ENCODE data around the gene CRAMP1. TPM values are rescaled to one million over a fixed set of nuclear protein-coding genes. Genes with fewer than 3 reads are reported as not detected.

CRAMP1 gene
- total and polyA plus RNA-seq, 2 of the 8 experiments (the other 6 are each of a cell fraction or from before 2014, with no cell fraction given) = 19.2 to 23.2 TPM

- H3K79me2 ChIP-seq (ENCODE audit: control insufficient read depth in 1 of 2, insufficient read depth in 2 of 2, low read length in 2 of 2) = no peaks in the 10 kb centered on the region
- no peaks in the 10 kb centered on the region; a peak in 1 of 7 replicates for H3K27me3 ChIP-seq (replicated peaks in 1 of 4; ENCODE audit: control insufficient read depth in 3 of 4, extremely low read depth in 1 of 4, insufficient read depth in 3 of 4, low read length in 3 of 4)
- H3K23me2 ChIP-seq (ENCODE audit: low read depth, low read length) = no peaks in the 10 kb centered on the region
- no peak overlapping the region for H3K4ac ChIP-seq (replicated peaks; ENCODE audit: insufficient read length, low read depth, low read length)
- H4K5ac ChIP-seq (ENCODE audit: insufficient read length, low read depth, low read length) = no peak overlapping the region
- H3K18ac ChIP-seq (ENCODE audit: extremely low read depth, low read length) = no peak overlapping the region
- no peak overlapping the region for H3K56ac ChIP-seq (replicated peaks; ENCODE audit: insufficient read length, low read depth, low read length)
- no peaks in the 10 kb centered on the region for H3K9me3 ChIP-seq (ENCODE audit: insufficient read depth in 2 of 2, low read depth in 1 of 2, low read length in 1 of 2)
- no peak overlapping the region for H2AK5ac ChIP-seq (ENCODE audit: low read depth, low read length)
- no peak overlapping the region for H2BK12ac ChIP-seq (ENCODE audit: low read depth, low read length)
- DNase-seq (ENCODE audit: low read depth in 1 of 2, low spot score in 2 of 2) = no peak
- no peak overlapping the region for H3K14ac ChIP-seq (ENCODE audit: insufficient read length)
- POLR2A ChIA-PET (ENCODE audit: partially characterized antibody) = interaction anchor here (1.4 to 1.6 kb wide), 2 partner anchors 12 kb away, joined by 4 read pairs; no protein-coding TSS in a partner anchor
- H2BK15ac ChIP-seq (ENCODE audit: low read length) = no peak overlapping the region
- H3K36me3 ChIP-seq (ENCODE audit: control insufficient read depth in 2 of 4, insufficient read depth in 4 of 4, low read length in 3 of 4) = peaks cover 24 to 75% (median 63%) of the 10 kb centered on the region in 4 experiments
- no peaks in the 10 kb centered on the region; the same call in 1 of the 2 replicates for H3K79me1 ChIP-seq (ENCODE audit: low read depth, low read length)
- WGBS, 2 experiments (ENCODE audit: extremely low coverage in 1 of 2, insufficient coverage in 1 of 2, insufficient read length in 1 of 2, insufficient replicate concordance in 2 of 2, low coverage in 1 of 2, low lambda C conversion rate in 2 of 2, missing lambda C conversion rate in 1 of 2) = 89% methylated on average over 23 of the region's 23 CpGs; no CpG with 5 or more reads in 1 of the 2 experiments
- H3K4me2 ChIP-seq (ENCODE audit: insufficient read depth in 1 of 2, low read depth in 2 of 2, low read length in 2 of 2) = no peak overlapping the region
- H3K9ac ChIP-seq (replicated peaks in 1 of 4; ENCODE audit: extremely low read depth in 1 of 4, low read depth in 3 of 4, low read length in 3 of 4) = no peak overlapping the region
- no peak overlapping the region for H2AFZ ChIP-seq (ENCODE audit: low read length)
- H2BK120ac ChIP-seq (replicated peaks; ENCODE audit: low read depth, low read length) = no peak overlapping the region
- no peak overlapping the region for H3K23ac ChIP-seq (ENCODE audit: insufficient read length)
- no peak overlapping the region for H3K4me3 ChIP-seq (ENCODE audit: extremely low read depth in 1 of 4, insufficient read depth in 2 of 4, low read depth in 3 of 4, low read length in 4 of 4)
- peaks cover 5 to 6% of the 10 kb centered on the region in 2 experiments for H4K20me1 ChIP-seq (replicated peaks in 1 of 2; ENCODE audit: control insufficient read depth in 1 of 2, insufficient read depth in 2 of 2, low read length in 2 of 2)
- CTCF ChIA-PET (ENCODE audit: partially characterized antibody) = interaction anchor here (1.9 kb wide), 1 partner anchor 55 kb away, joined by 7 read pairs; no protein-coding TSS in a partner anchor
- no peaks in the 10 kb centered on the region for H3K4me1 ChIP-seq (replicated peaks in 1 of 4; ENCODE audit: control insufficient read depth in 3 of 4, insufficient read depth in 4 of 4, low read length in 3 of 4)
- H3K27ac ChIP-seq (ENCODE audit: low read depth, low read length) = no peak overlapping the region
- no peak overlapping the region; the same call in 1 of the 2 replicates for H4K8ac ChIP-seq (ENCODE audit: extremely low read depth, insufficient read depth, low read length)
- FAIRE-seq = no peak
- H4K91ac ChIP-seq (replicated peaks; ENCODE audit: insufficient read length, low read length) = no peak overlapping the region
- H2BK5ac ChIP-seq (ENCODE audit: low read depth, low read length) = no peak overlapping the region
- H2BK20ac ChIP-seq (ENCODE audit: low read length) = no peak overlapping the region
- TF ChIP-seq PHF8 (conservative IDR thresholded peaks at IDR 0.05; ENCODE audit: low read depth, low read length) (no peak), NRF1 (IDR thresholded peaks at IDR 0.05; ENCODE audit: low read depth, low read length) (no peak), ASH2L (IDR thresholded peaks at IDR 0.05; ENCODE audit: low read length) (no peak), POLR2A (IDR thresholded peaks at IDR 0.05; ENCODE audit: control extremely low read depth in 1 of 2, low read depth in 2 of 2, low read length in 2 of 2) (no peak), SIN3A (conservative IDR thresholded peaks at IDR 0.05 in 1 of 2, IDR thresholded peaks at IDR 0.05 in 1 of 2; ENCODE audit: low read depth in 1 of 2, low read length in 2 of 2) (no peak), CTBP2 (IDR thresholded peaks at IDR 0.05; ENCODE audit: borderline replicate concordance, insufficient read depth, insufficient read length, low read length) (no peak), MAFK (IDR thresholded peaks at IDR 0.05; ENCODE audit: low read depth, low read length) (no peak), CHD1 (IDR thresholded peaks at IDR 0.05; ENCODE audit: low read depth, low read length) (no peak), TEAD4 (IDR thresholded peaks at IDR 0.05; ENCODE audit: low read depth, low read length) (no peak), POLR2AphosphoS5 (IDR thresholded peaks at IDR 0.05; ENCODE audit: low read depth, low read length) (no peak), RBBP5 (IDR thresholded peaks at IDR 0.05; ENCODE audit: borderline replicate concordance, low read depth, low read length) (no peak), TAF1 (IDR thresholded peaks at IDR 0.05; ENCODE audit: low read depth, low read length) (no peak), CBX8 (IDR thresholded peaks at IDR 0.05; ENCODE audit: borderline replicate concordance, low read depth, low read length) (no peak), EGR1 (IDR thresholded peaks at IDR 0.05; ENCODE audit: borderline replicate concordance, low read depth, low read length) (no peak)
These were observed 56.6 kb downstream of the CRAMP1 start for GRCh38 chr16:1668612-1669319.
